GM20000 (cell line): ENCODE data around the gene GTPBP2.

Experiments used
- DNase-seq: peaks from one replicate; pipeline ENCODE4 v3.0.0; 2012; ENCODE audit warnings: low spot score
- TF ChIP-seq, protein P1 (sequence below): IDR thresholded peaks from 2 replicates; pipeline ENCODE4 v1.5.1; 2012; ENCODE audit warnings: mild to moderate bottlenecking, control low read depth; ENCODE audit errors: extremely low read depth, missing control alignments

Gene GTPBP2, protein sequence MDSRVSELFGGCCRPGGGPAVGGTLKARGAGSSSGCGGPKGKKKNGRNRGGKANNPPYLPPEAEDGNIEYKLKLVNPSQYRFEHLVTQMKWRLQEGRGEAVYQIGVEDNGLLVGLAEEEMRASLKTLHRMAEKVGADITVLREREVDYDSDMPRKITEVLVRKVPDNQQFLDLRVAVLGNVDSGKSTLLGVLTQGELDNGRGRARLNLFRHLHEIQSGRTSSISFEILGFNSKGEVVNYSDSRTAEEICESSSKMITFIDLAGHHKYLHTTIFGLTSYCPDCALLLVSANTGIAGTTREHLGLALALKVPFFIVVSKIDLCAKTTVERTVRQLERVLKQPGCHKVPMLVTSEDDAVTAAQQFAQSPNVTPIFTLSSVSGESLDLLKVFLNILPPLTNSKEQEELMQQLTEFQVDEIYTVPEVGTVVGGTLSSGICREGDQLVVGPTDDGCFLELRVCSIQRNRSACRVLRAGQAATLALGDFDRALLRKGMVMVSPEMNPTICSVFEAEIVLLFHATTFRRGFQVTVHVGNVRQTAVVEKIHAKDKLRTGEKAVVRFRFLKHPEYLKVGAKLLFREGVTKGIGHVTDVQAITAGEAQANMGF

DNA sequence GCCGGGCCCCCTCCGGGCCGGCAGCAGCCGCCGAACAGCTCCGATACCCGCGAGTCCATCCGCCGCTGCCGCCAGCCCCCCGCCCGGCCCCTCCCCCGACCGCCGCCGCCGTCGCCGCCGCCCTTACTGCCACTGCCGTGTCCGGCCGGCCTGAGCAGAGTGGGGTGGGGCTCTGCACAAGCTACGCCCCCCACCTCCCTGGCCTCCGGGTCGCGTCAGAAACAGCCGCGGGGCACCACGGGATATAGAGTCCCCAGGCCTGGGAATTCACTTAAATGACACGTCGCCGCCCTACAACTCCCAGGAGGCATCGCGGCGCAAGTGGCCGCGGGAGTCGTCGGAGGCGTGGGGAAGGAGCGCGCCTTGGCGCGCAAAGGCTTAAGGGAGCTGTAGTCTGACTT lies at the start of gene GTPBP2:
Gene GTPBP2 (minus strand): TSS at position 161 of the 401 bp plus-strand sequence. CDS start 102 bp downstream, at position 59.
- DNase-seq: peak; percentile 98
- TF ChIP-seq, protein P1, sequence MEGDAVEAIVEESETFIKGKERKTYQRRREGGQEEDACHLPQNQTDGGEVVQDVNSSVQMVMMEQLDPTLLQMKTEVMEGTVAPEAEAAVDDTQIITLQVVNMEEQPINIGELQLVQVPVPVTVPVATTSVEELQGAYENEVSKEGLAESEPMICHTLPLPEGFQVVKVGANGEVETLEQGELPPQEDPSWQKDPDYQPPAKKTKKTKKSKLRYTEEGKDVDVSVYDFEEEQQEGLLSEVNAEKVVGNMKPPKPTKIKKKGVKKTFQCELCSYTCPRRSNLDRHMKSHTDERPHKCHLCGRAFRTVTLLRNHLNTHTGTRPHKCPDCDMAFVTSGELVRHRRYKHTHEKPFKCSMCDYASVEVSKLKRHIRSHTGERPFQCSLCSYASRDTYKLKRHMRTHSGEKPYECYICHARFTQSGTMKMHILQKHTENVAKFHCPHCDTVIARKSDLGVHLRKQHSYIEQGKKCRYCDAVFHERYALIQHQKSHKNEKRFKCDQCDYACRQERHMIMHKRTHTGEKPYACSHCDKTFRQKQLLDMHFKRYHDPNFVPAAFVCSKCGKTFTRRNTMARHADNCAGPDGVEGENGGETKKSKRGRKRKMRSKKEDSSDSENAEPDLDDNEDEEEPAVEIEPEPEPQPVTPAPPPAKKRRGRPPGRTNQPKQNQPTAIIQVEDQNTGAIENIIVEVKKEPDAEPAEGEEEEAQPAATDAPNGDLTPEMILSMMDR: no peak

DNA sequence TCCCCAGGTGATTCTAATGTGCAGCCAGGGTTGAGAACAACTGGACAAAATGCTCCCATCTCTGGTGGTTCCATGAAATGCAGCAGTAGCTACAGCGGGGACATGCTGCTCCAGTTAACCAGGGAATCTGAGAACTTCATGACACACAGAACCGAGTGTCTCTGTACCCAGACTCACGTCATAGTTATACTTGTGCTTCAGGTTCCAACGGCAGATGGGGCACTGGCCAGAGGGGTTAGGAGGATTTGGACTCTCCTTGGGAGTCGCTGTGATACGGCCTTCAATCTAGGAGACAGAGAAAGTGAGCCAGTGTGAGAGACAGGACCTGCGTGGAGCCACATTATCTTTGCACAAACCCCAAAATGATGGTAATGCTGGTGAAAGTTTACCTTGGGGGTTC lies 49.3 kb upstream of the GTPBP2 start:
- TF ChIP-seq, protein P1: no peak
- no peak for DNase-seq

DNA sequence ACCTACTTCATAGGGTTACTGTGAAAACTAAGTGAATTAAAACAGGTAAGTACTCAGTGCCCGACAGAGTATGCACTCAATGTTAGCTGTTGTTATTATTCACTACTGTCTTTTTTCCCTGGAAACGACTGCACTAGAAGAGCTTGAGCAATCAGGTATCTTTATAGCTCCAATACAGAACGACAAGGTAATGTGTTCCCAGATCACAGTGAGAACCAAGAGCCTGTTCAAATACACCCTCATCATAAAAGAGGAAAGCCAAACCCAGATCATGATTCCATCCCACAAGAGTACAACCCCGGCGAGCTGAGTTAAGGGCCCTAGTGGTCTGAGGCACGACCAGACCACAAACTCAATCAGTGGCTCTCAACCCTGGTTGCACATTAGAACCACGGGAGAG lies 48.7 kb upstream of the GTPBP2 start:
- DNase-seq: no peak
- TF ChIP-seq, protein P1: no peak

DNA sequence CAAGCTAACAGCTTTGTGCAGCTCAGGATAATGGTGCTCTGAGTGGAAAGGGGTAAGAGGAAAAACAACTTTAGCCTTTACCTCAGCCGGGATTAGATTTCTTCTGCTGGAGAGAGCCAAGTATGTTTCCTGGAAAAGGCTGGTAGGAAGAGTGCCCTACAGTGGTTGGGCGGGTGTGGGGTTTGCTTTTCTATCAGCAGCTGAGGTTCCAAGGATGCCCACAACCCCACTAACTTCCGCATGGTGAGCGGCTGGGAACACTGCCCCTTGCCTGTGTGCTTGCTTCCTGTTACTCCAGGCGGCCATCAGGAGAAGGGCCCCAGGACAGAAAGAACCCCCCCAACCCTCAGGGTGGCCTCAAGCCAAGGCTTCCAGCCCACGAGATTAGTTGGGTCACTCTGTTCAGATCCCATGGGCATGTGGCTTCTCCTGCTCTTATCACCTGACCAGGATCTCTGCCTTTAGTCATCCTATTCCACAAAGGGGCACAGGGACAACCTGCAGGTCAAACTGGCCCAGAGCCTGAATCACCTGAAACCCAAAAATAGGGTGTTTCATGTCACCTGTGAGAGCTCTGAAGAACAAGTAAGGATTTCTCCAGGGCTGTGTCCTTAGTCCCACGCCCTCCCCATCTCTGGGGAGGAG lies 48.0 kb upstream of the GTPBP2 start:
- no peak for DNase-seq
- TF ChIP-seq, protein P1: no peak

DNA sequence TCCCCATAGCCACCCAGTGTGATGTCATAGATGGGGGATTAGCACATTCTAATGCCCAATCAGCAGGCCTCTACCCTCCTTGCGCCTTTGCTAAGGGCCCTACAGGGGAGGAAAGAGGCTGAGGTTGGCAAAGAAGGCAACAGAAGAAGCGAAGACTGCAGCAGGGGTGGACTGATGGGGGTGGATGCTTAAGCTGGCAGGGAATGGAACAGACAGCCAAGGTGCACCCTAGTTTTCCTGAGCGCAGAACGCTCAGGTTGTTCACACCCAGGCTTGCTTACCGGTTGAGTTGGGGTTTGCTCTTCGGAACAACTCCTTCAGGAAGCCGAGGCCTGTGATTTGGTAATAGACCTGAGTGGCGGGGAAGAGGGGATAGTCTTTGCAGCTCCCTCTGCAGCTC lies 45.9 kb upstream of the GTPBP2 start:
- TF ChIP-seq, protein P1: no peak
- DNase-seq: no peak

- DNase-seq: no peak
- TF ChIP-seq, protein P1: no peak
Measured at GRCh38 chr6:43674291-43674690, 45.2 kb upstream of the GTPBP2 start.
